Measurements from ENCODE around the gene KRTAP19-1. TPM values are rescaled to one million over a fixed set of nuclear protein-coding genes. Genes with fewer than 3 reads are reported as not detected.

KRTAP19-1 gene
- total RNA-seq, 2 donors from 2014 or later = not detected

DNA sequence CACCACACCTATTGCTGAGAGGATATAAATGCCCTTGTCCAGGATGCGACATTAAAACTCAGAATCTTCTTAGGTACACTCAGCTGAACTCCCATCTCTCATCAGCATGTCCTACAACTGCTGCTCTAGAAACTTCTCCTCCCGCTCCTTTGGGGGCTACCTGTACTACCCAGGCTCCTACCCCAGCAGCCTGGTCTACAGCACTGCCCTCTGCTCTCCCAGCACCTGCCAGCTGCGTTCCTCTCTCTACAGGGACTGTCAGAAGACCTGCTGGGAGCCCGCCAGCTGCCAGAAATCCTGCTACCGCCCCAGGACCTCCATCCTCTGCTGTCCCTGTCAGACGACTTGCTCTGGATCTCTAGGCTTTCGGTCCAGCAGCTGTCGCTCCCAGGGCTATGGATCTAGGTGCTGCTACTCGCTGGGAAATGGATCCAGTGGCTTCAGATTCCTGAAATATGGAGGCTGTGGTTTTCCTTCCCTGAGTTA is 50.0 kb downstream of the KRTAP19-1 start, which contains the start of gene KRTAP13-4:
Gene KRTAP13-4 (plus strand): TSS at position 51 of the 486 bp plus-strand sequence. CDS start 56 bp downstream, at position 107.
- Histone ChIP-seq H3K36me3 (ENCODE audit: control insufficient read depth, insufficient read depth, low read length) (no peaks in the 10 kb centered on the region), H3K9me3 (ENCODE audit: control insufficient read depth, low read length) (peaks cover 10% of the 10 kb centered on the region), H3K4me3 (ENCODE audit: low read length) (no peak within 1 kb of the TSS), H3K27me3 (ENCODE audit: control insufficient read depth, insufficient read depth, low read length, poor library complexity, severe bottlenecking) (no peaks in the 10 kb centered on the region), H3K9ac (ENCODE audit: extremely low read depth, low read length, poor library complexity, severe bottlenecking) (no peak within 1 kb of the TSS), H3K4me1 (ENCODE audit: control insufficient read depth, insufficient read depth, low read length) (no peaks in the 10 kb centered on the region), H3K27ac (ENCODE audit: low read depth, low read length) (no peak within 1 kb of the TSS)
- TF ChIP-seq, protein P1, sequence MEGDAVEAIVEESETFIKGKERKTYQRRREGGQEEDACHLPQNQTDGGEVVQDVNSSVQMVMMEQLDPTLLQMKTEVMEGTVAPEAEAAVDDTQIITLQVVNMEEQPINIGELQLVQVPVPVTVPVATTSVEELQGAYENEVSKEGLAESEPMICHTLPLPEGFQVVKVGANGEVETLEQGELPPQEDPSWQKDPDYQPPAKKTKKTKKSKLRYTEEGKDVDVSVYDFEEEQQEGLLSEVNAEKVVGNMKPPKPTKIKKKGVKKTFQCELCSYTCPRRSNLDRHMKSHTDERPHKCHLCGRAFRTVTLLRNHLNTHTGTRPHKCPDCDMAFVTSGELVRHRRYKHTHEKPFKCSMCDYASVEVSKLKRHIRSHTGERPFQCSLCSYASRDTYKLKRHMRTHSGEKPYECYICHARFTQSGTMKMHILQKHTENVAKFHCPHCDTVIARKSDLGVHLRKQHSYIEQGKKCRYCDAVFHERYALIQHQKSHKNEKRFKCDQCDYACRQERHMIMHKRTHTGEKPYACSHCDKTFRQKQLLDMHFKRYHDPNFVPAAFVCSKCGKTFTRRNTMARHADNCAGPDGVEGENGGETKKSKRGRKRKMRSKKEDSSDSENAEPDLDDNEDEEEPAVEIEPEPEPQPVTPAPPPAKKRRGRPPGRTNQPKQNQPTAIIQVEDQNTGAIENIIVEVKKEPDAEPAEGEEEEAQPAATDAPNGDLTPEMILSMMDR (conservative IDR thresholded peaks at IDR 0.05) = no peak
- peaks cover 3% of the 10 kb centered on the region for H3K4me1 Mint-ChIP-seq
- no peak for DNase-seq
- no peak within 1 kb of the TSS for H3K27ac Mint-ChIP-seq
- H3K9me3 Mint-ChIP-seq = no peaks in the 10 kb centered on the region
- no peaks in the 10 kb centered on the region for H3K27me3 Mint-ChIP-seq (ENCODE audit: insufficient read depth)
- WGBS, 2 experiments (ENCODE audit: insufficient coverage in 1 of 2, insufficient read length in 1 of 2) = 87 to 89% methylated on average over 8 to 9 of the region's 9 CpGs
- H3K36me3 Mint-ChIP-seq (ENCODE audit: low read depth) = no peaks in the 10 kb centered on the region
- no peak within 1 kb of the TSS for H3K4me3 Mint-ChIP-seq

Other genes starting within 250 kb of the KRTAP19-1 start
- not detected for gene KRTAP24-1, start 197.4 kb downstream of the KRTAP19-1 start, total RNA-seq
- gene KRTAP25-1, start 190.9 kb downstream of the KRTAP19-1 start, total RNA-seq = not detected
- gene KRTAP26-1, start 160.1 kb downstream of the KRTAP19-1 start, total RNA-seq = not detected
- gene KRTAP27-1, start 142.7 kb downstream of the KRTAP19-1 start, total RNA-seq = not detected
- not detected for gene KRTAP23-1, start 131.8 kb downstream of the KRTAP19-1 start, total RNA-seq
- gene KRTAP13-2, start 108.1 kb downstream of the KRTAP19-1 start, total RNA-seq = not detected
- gene KRTAP13-1, start 84.3 kb downstream of the KRTAP19-1 start, total RNA-seq = not detected
- not detected for gene KRTAP13-3, start 54.4 kb downstream of the KRTAP19-1 start, total RNA-seq
- not detected for gene KRTAP13-4, start 50.1 kb downstream of the KRTAP19-1 start, total RNA-seq
- gene KRTAP15-1, start 40.1 kb downstream of the KRTAP19-1 start, total RNA-seq = not detected
- gene KRTAP19-2, start 7.1 kb upstream of the KRTAP19-1 start, total RNA-seq = not detected
- not detected for gene KRTAP19-3, start 11.6 kb upstream of the KRTAP19-1 start, total RNA-seq
- gene KRTAP19-4, start 16.8 kb upstream of the KRTAP19-1 start, total RNA-seq = not detected
- gene KRTAP19-5, start 21.8 kb upstream of the KRTAP19-1 start, total RNA-seq = not detected
- gene KRTAP19-6, start 61.5 kb upstream of the KRTAP19-1 start, total RNA-seq = not detected
- gene KRTAP19-7, start 80.9 kb upstream of the KRTAP19-1 start, total RNA-seq = not detected
- gene KRTAP22-2, start 110.0 kb upstream of the KRTAP19-1 start, total RNA-seq = not detected
- gene KRTAP6-3, start 112.1 kb upstream of the KRTAP19-1 start, total RNA-seq = not detected
- not detected for gene KRTAP6-2, start 118.5 kb upstream of the KRTAP19-1 start, total RNA-seq
- not detected for gene KRTAP22-1, start 120.7 kb upstream of the KRTAP19-1 start, total RNA-seq
- not detected for gene KRTAP6-1, start 133.6 kb upstream of the KRTAP19-1 start, total RNA-seq
- not detected for gene KRTAP20-1, start 136.1 kb upstream of the KRTAP19-1 start, total RNA-seq
- gene KRTAP20-4, start 140.3 kb upstream of the KRTAP19-1 start, total RNA-seq = not detected
- not detected for gene KRTAP20-2, start 154.8 kb upstream of the KRTAP19-1 start, total RNA-seq
- not detected for gene KRTAP20-3, start 162.5 kb upstream of the KRTAP19-1 start, total RNA-seq
- gene KRTAP21-3, start 238.4 kb upstream of the KRTAP19-1 start, total RNA-seq = not detected